ENCODE data around the gene CACYBP. TPM values are rescaled to one million over a fixed set of nuclear protein-coding genes. Genes with fewer than 3 reads are reported as not detected.

The CACYBP gene
- total RNA-seq, 4 donors from 2014 or later = 52.5 to 261 (median 117) TPM

GRCh38 chr1:175003521-175003920, 3.8 kb downstream of the CACYBP start:
- H3K4me3 ChIP-seq = no peak overlapping the region

GRCh38 chr1:175005085-175005783, 5.5 kb downstream of the CACYBP start:
- WGBS, 2 donors (ENCODE audit: low coverage in 1 of 2) = 72 to 86% methylated on average over 6 to 7 of the region's 8 CpGs
- H3K36me3 ChIP-seq = peaks cover 0 to 50% of the 10 kb centered on the region in 2 donors
- no peak overlapping the region for H3K27ac ChIP-seq
- TF ChIP-seq POLR2A (IDR thresholded peaks at IDR 0.05) = no peak
- TF ChIP-seq EP300 (IDR thresholded peaks at IDR 0.05) = no peak
- TF ChIP-seq CTCF (IDR thresholded peaks at IDR 0.05) = no peak
- H3K9me3 ChIP-seq = no peaks in the 10 kb centered on the region
- no peak for ATAC-seq
- H3K4me1 ChIP-seq = peaks cover 0 to 43% (median 0%) of the 10 kb centered on the region in 3 donors
- H3K4me3 ChIP-seq = no peak overlapping the region
- no peaks in the 10 kb centered on the region for H3K27me3 ChIP-seq

More at GRCh38 chr1:175003521-175003920, 3.8 kb downstream of the CACYBP start:
- Histone ChIP-seq H3K9me3 (no peaks in the 10 kb centered on the region), H3K4me1 (peaks cover 0 to 48% (median 0%) of the 10 kb centered on the region in 3 donors), H3K27me3 (no peaks in the 10 kb centered on the region), H3K36me3 (peaks cover 0 to 33% of the 10 kb centered on the region in 2 donors), H3K27ac (no peak overlapping the region)
- no peak for ATAC-seq
- no peak for TF ChIP-seq EP300 (IDR thresholded peaks at IDR 0.05)
- no peak for TF ChIP-seq POLR2AphosphoS5 (IDR thresholded peaks at IDR 0.05)
- TF ChIP-seq POLR2A (IDR thresholded peaks at IDR 0.05) = no peak
- TF ChIP-seq CTCF (IDR thresholded peaks at IDR 0.05) = no peak
- WGBS, 2 donors (ENCODE audit: low coverage in 1 of 2) = 42 to 73% methylated on average over 2 of the region's 2 CpGs

- Histone ChIP-seq H3K27ac (no peak overlapping the region), H3K4me1 (peaks cover 0 to 2% (median 0%) of the 10 kb centered on the region in 3 donors), H3K9me3 (no peaks in the 10 kb centered on the region), H3K27me3 (no peaks in the 10 kb centered on the region), H3K36me3 (peaks cover 8 to 93% of the 10 kb centered on the region in 2 donors), H3K4me3 (no peak overlapping the region)
- WGBS, 2 donors (ENCODE audit: low coverage in 1 of 2) = 51 to 65% methylated on average over 4 to 9 of the region's 10 CpGs
- ATAC-seq = no peak
- no peak for TF ChIP-seq CTCF (IDR thresholded peaks at IDR 0.05)
- TF ChIP-seq EP300 (IDR thresholded peaks at IDR 0.05) = no peak
- no peak for TF ChIP-seq POLR2AphosphoS5 (IDR thresholded peaks at IDR 0.05)
- TF ChIP-seq POLR2A (IDR thresholded peaks at IDR 0.05) = no peak
Observed at GRCh38 chr1:175009532-175009931, 9.8 kb downstream of the CACYBP start.

GRCh38 chr1:175013445-175013844, 13.7 kb downstream of the CACYBP start:
- Histone ChIP-seq H3K4me1 (no peaks in the 10 kb centered on the region), H3K4me3 (no peak overlapping the region), H3K27me3 (no peaks in the 10 kb centered on the region), H3K36me3 (peaks cover 8 to 100% of the 10 kb centered on the region in 2 donors), H3K27ac (no peak overlapping the region), H3K9me3 (no peaks in the 10 kb centered on the region)
- no peak for ATAC-seq
- TF ChIP-seq EP300 (IDR thresholded peaks at IDR 0.05) = no peak
- no peak for TF ChIP-seq POLR2A (IDR thresholded peaks at IDR 0.05)
- TF ChIP-seq POLR2AphosphoS5 (IDR thresholded peaks at IDR 0.05) = no peak
- no peak for TF ChIP-seq CTCF (IDR thresholded peaks at IDR 0.05)
- WGBS, 2 donors (ENCODE audit: low coverage in 1 of 2) = 67 to 83% methylated on average over 1 of the region's 1 CpG

GRCh38 chr1:175015243-175015642, 15.5 kb downstream of the CACYBP start:
- TF ChIP-seq EP300 (IDR thresholded peaks at IDR 0.05) (no peak), CTCF (IDR thresholded peaks at IDR 0.05) (no peak), POLR2A (IDR thresholded peaks at IDR 0.05) (no peak), POLR2AphosphoS5 (IDR thresholded peaks at IDR 0.05) (no peak)
- ATAC-seq = no peak
- peaks cover 8 to 89% of the 10 kb centered on the region in 2 donors for H3K36me3 ChIP-seq
- no peak overlapping the region for H3K27ac ChIP-seq
- no peaks in the 10 kb centered on the region for H3K4me1 ChIP-seq
- no peak overlapping the region for H3K4me3 ChIP-seq
- H3K27me3 ChIP-seq = no peaks in the 10 kb centered on the region
- no peaks in the 10 kb centered on the region for H3K9me3 ChIP-seq
- WGBS, 2 donors (ENCODE audit: low coverage in 1 of 2) = 73 to 93% methylated on average over 4 of the region's 4 CpGs

Measured in gastroesophageal sphincter (tissue), 4 donors.